ENCODE data around the gene MS4A6A. TPM values are rescaled to one million over a fixed set of nuclear protein-coding genes. Genes with fewer than 3 reads are reported as not detected.

Gene MS4A6A, protein sequence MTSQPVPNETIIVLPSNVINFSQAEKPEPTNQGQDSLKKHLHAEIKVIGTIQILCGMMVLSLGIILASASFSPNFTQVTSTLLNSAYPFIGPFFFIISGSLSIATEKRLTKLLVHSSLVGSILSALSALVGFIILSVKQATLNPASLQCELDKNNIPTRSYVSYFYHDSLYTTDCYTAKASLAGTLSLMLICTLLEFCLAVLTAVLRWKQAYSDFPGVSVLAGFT
- 2.5 TPM for total RNA-seq

DNA sequence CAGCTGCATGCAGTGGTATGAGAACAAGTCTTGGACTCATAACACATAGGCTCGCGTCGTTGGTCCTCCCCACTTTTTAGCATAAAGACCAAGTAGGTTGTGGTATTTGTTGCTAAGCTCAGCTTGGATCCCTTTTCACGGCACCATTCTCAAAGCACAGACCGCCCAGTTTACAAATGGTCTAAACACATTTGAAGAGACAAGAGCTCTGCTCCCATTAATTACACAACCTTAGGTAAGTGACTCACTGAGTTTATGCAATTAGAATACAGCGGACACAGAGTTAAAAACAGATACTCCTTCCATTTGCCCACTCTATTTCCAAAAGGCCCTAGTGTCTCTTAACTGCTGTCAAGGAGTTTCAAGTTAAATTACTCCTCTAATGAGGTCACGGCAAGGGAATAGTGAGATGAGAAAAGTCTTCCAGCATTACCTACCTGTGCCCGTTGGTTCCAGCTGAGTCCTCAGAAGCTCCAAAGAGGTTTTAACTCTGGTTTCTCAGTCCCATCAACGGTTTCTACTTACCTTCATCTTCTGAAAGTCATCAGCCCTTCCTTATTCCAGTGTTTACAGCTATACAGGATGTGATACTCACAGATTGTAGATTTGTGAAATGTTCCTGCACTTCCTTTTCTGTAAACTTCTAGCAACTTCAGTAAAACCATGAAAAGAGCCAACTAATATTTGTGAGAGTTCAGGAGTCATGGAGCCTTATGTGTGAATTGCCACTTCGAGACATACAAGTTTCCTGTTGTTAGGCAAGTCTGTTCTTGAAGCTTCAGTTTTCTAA is at the start of gene MS4A6A:
MS4A6A (minus strand) TSS at position 543 of the 790 bp plus-strand sequence. CDS start 1,356 bp downstream, outside the sequence.

Small RNA genes within 50 kb of the gene (small RNA-seq; reads per million reads assigned to genes)
- not detected for gene MIR6503

Other genes starting within 250 kb of the MS4A6A start
- not detected for gene OOSP1, start 244.7 kb downstream of the MS4A6A start, total RNA-seq
- not detected for gene OOSP4A, start 219.1 kb downstream of the MS4A6A start, total RNA-seq
- not detected for gene OOSP4B, start 165.9 kb downstream of the MS4A6A start, total RNA-seq
- gene OOSP2, start 142.7 kb downstream of the MS4A6A start, total RNA-seq, result not detected
- 1.6 TPM for gene MS4A3, start 126.4 kb downstream of the MS4A6A start, total RNA-seq
- under 0.01 TPM for gene MS4A2, start 94.4 kb downstream of the MS4A6A start, total RNA-seq
- not detected for gene MS4A4E, start 60.1 kb upstream of the MS4A6A start, total RNA-seq
- 2.1 TPM for gene MS4A4A, start 97.6 kb upstream of the MS4A6A start, total RNA-seq
- gene MS4A6E, start 144.2 kb upstream of the MS4A6A start, total RNA-seq, result not detected
- gene MS4A7, start 195.4 kb upstream of the MS4A6A start, total RNA-seq, result 2.1 TPM
- gene MS4A14, start 213.4 kb upstream of the MS4A6A start, total RNA-seq, result not detected
- gene MS4A5, start 246.5 kb upstream of the MS4A6A start, total RNA-seq, result not detected

Measured in diencephalon (tissue), 1 donor.